OCI-LY7 (cell line): ENCODE measurements around the gene CYB5R3.

Source experiments
- CTCF ChIP-seq: fragments of 200-600 bp; sonication (generic); conservative IDR thresholded peaks from 2 replicates; pipeline ENCODE4 v1.5.1; 2014; ENCODE audit warnings: mild to moderate bottlenecking, antibody characterized with exemption, low read length, moderate library complexity, mixed read lengths
- EZH2phosphoT487 ChIP-seq: fragments of 200-600 bp; sonication (generic); IDR thresholded peaks from 2 replicates; pipeline ENCODE4 v1.6.1; 2018; ENCODE audit warnings: low read depth, borderline replicate concordance, mild to moderate bottlenecking, mixed run types, antibody characterized with exemption, low read length, moderate library complexity, mixed read lengths

GRCh38 chr22:42648017-42648367 lies 1.2 kb downstream of the CYB5R3 start:
- TF ChIP-seq CTCF, result no peak
- no peak for TF ChIP-seq EZH2phosphoT487
